ENCODE data around the gene HCN3.

HCN3 gene

DNA sequence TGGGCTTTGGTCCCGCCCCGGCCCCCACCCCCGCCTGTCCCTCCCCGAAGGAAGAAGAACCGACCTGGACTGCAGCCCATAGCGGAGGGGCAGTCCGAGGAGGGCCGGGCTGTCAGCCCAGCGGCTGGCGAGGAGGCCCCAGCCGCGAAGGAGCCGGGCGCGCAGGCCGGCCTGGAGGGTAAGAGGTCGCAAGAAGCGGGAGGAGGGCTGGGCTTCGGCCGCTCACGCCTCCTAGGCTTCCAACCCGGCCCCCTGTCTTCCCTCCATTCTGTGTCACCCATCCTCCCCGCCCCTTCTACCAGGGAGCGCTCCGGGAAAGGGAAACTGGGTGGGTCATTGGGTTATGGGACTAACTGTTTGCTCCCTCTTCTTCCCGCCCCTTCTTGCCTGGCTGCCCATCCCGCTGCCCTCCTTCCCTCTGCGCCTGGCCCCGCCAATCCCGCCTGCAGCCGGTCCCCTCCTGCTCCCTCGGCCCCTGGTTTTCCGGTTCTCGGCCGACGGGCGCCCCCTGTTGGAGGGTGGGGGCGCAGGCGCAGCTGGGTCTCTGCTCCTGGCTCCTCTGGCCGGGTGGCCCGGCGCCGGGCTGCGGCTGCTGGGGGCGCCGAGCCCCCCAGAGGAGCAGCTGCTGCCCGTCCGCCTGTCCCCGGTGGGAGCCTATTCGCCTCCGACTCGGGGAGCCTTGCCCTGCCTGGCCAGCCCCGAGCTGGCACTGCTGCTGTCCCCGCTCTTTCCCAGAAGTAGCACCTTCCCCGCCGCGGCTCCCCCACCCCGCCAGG is 45.9 kb downstream of the HCN3 start:
- Histone ChIP-seq H3K9me2 (ENCODE audit: low read depth, low read length) (no peaks in the 10 kb centered on the region), H3K4me3 (ENCODE audit: low read depth, low read length, poor library complexity, severe bottlenecking) (peak overlapping the region; percentile 83), H3K9ac (ENCODE audit: low read length) (peak overlapping the region; percentile 88), H3K4me1 (ENCODE audit: insufficient read depth, low read length, severe bottlenecking) (peaks cover 49% of the 10 kb centered on the region), H3F3A (ENCODE audit: insufficient read depth, low read length) (peaks cover 4% of the 10 kb centered on the region; the same call in 1 of the 2 replicates), H3K4me2 (ENCODE audit: low read length) (peak overlapping the region; percentile 97), H4K20me1 (ENCODE audit: insufficient read depth, low read length) (no peaks in the 10 kb centered on the region), H3K79me2 (ENCODE audit: insufficient read depth, low read length) (no peaks in the 10 kb centered on the region), H3K9me3 (ENCODE audit: low read length) (no peaks in the 10 kb centered on the region), H3K36me3 (ENCODE audit: insufficient read depth, low read length) (peaks cover 22% of the 10 kb centered on the region; the same call in 1 of the 2 replicates), H3K27ac (ENCODE audit: low read depth, low read length, poor library complexity, severe bottlenecking) (peak overlapping the region; percentile 1), H3K27me3 (ENCODE audit: insufficient read depth, low read length) (no peaks in the 10 kb centered on the region), H2AFZ (ENCODE audit: low read length) (no peak overlapping the region)
- TF ChIP-seq EZH2 (IDR thresholded peaks at IDR 0.05; ENCODE audit: borderline replicate concordance, low read length): no peak
- peak; percentile 86 for TF ChIP-seq CTCF (IDR thresholded peaks at IDR 0.05; ENCODE audit: low read length)

DNA sequence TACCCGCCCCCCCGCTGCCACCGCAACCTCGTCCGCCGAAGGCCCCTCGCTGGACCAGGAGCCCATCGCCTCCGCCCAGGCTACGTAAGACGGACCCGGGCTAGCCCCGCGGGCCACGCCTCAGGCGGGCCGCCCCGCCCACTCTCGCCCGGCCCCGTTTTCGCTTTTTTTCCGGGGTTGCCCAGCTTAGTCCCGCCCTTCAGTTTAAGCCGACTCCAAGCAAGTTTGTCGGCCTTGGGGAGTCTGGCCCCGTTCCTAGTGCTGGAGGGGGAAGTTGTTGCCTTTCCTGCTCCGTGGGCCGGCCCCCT is 46.4 kb downstream of the HCN3 start:
- Histone ChIP-seq H3K4me2 (ENCODE audit: low read length) (peak overlapping the region; percentile 97), H3K79me2 (ENCODE audit: insufficient read depth, low read length) (no peaks in the 10 kb centered on the region), H3K27ac (ENCODE audit: low read depth, low read length, poor library complexity, severe bottlenecking) (peak overlapping the region; percentile 81), H3F3A (ENCODE audit: insufficient read depth, low read length) (peaks cover 4% of the 10 kb centered on the region; the same call in 1 of the 2 replicates), H3K9me2 (ENCODE audit: low read depth, low read length) (no peaks in the 10 kb centered on the region), H3K4me3 (ENCODE audit: low read depth, low read length, poor library complexity, severe bottlenecking) (peak overlapping the region; percentile 83), H3K27me3 (ENCODE audit: insufficient read depth, low read length) (no peaks in the 10 kb centered on the region), H4K20me1 (ENCODE audit: insufficient read depth, low read length) (no peaks in the 10 kb centered on the region), H3K9me3 (ENCODE audit: low read length) (no peaks in the 10 kb centered on the region), H3K9ac (ENCODE audit: low read length) (peak overlapping the region; percentile 88), H2AFZ (ENCODE audit: low read length) (peak overlapping the region; percentile 44), H3K36me3 (ENCODE audit: insufficient read depth, low read length) (peaks cover 17% of the 10 kb centered on the region; the same call in 1 of the 2 replicates), H3K4me1 (ENCODE audit: insufficient read depth, low read length, severe bottlenecking) (peaks cover 49% of the 10 kb centered on the region)
- no peak for TF ChIP-seq CTCF (IDR thresholded peaks at IDR 0.05; ENCODE audit: low read length)
- TF ChIP-seq EZH2 (IDR thresholded peaks at IDR 0.05; ENCODE audit: borderline replicate concordance, low read length): no peak

DNA sequence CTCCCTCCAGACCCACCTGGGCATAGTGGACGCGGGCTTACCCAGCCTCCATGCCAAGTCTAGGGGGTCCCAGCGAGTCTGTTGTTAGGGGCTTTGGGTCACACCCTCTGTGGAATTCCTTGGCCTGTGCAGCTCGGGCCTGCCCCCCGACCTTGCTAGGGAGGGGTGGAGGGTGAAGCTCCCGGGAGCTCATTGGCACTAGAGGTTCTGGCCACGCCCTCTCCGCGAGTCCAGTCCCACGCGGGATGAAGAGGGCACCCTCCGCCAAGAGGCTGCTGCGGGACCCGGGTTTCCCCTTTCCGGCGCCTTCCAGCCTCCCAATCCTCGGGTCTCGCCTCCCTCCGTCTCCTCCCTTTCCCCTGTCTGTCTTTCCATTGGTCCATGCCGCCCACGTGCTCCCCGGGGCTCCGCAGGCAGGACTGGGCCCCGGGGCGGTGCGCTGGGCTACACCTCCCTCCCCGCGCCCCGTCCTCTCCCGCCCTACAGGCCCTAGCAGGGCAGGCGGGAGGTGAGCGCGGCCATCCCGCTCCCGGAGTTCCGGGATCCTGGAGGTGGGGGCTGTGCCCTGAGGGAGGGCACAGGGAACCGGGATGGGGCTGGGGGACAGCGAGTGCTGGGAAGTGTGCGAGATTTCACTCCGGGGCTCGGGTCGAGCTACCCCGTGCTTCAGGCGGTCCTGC is 46.9 kb downstream of the HCN3 start:
- Histone ChIP-seq H3K4me3 (ENCODE audit: low read depth, low read length, poor library complexity, severe bottlenecking) (peak overlapping the region; percentile 83), H3K9me2 (ENCODE audit: low read depth, low read length) (no peaks in the 10 kb centered on the region), H3K9me3 (ENCODE audit: low read length) (no peaks in the 10 kb centered on the region), H3K9ac (ENCODE audit: low read length) (peak overlapping the region; percentile 88), H3F3A (ENCODE audit: insufficient read depth, low read length) (peaks cover 4% of the 10 kb centered on the region; the same call in 1 of the 2 replicates), H3K27me3 (ENCODE audit: insufficient read depth, low read length) (no peaks in the 10 kb centered on the region), H3K27ac (ENCODE audit: low read depth, low read length, poor library complexity, severe bottlenecking) (peak overlapping the region; percentile 81), H4K20me1 (ENCODE audit: insufficient read depth, low read length) (no peaks in the 10 kb centered on the region), H3K4me2 (ENCODE audit: low read length) (peak overlapping the region; percentile 97), H3K36me3 (ENCODE audit: insufficient read depth, low read length) (peaks cover 12% of the 10 kb centered on the region; the same call in 1 of the 2 replicates), H2AFZ (ENCODE audit: low read length) (peak overlapping the region; percentile 44), H3K4me1 (ENCODE audit: insufficient read depth, low read length, severe bottlenecking) (peaks cover 49% of the 10 kb centered on the region), H3K79me2 (ENCODE audit: insufficient read depth, low read length) (no peaks in the 10 kb centered on the region)
- TF ChIP-seq CTCF (IDR thresholded peaks at IDR 0.05; ENCODE audit: low read length): no peak
- TF ChIP-seq EZH2 (IDR thresholded peaks at IDR 0.05; ENCODE audit: borderline replicate concordance, low read length): no peak
